GM21423 (cell line): ENCODE results near the gene ERBB4.

Experiments
- ATAC-seq: cut with Tn5 transposase; IDR thresholded peaks from one replicate; pipeline ENCODE4 v1.9.1; 2021; ENCODE audit warnings: mild to moderate bottlenecking, moderate library complexity; ENCODE audit not compliant: unreplicated experiment

ERBB4 gene

DNA sequence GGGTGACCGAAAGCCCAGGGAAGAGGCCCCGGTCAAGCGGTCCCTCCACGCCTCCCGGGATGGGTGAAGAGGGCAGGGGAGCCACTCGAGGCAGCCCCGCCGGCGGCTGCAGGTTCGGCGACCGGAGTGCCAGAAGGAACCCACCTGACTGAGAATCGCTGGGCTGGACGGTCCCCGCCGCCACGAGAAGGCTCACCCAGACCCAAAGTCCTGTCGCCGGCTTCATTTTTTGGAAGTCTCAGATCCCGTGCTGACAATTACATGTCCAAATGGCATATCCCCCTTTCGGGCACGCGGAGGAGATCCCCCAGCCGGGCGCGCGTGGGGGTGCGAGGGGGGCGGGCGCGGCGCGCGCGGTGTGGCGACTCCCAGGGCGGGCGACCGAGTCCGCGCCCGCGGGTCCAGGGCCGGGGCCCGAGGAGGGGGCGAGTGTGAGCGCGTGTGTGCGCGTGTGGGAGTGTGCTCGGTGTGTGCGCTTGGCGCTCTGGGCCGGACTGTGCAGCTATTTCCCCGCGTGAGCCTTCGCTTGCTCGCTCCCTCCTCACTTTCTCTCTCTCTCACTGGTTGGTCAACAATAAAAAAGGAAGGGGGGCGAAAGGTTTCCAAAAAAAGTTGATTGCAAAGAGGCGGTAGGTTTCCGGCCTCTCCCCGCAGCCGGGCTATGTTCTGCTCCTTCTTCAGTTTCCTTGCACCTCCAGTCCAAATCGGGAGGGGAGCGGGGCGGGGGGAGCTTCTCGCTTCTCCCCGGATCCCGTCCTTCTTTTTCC lies at the start of gene ERBB4:
TSS of gene ERBB4 (minus strand) at position 498 of the 767 bp plus-strand sequence. CDS start at position 226, 272 bp downstream.
- no peak for ATAC-seq

- no peak for ATAC-seq
These were observed 41.5 kb upstream of the ERBB4 start for GRCh38 chr2:212580117-212580516.

- ATAC-seq = no peak
These were observed 17.7 kb upstream of the ERBB4 start for GRCh38 chr2:212556296-212556695.

DNA sequence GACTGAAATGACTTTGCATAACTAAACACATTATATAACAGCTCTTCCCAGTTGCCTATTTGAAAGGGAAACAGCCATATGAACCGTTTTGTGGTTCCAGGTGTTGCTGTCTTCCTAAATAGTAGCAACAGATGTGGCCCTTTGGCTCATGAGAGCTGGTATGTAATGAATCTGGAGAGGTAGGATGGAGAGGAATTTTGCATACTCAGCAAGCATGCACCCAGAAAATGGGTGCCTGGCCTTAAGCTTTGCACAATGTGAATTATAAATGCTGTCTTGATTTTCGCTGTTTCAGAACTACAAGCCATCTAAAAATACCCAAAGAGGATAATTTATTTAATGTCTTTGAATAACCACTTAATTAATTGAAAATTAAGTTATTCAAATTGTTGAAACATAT lies 15.6 kb upstream of the ERBB4 start:
- ATAC-seq = no peak

DNA sequence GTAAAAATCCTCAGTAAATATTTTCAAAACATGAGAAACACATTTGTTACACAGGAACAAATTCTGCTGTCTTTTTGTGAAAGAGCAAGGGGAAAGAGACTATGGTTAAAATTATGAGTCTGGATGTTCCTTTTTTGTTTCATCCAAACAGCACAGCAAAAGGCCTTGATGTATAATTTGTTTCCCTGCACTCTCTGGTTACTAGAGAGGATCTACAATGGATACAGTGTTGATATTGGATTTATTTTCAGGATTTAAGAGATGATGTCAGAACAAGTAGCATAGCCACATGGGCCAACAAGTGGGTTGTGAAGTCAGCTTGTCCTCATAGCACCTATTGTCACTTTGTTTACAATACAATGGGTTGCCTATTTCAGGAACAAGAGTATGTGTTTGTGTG lies 11.3 kb upstream of the ERBB4 start:
- ATAC-seq = no peak

DNA sequence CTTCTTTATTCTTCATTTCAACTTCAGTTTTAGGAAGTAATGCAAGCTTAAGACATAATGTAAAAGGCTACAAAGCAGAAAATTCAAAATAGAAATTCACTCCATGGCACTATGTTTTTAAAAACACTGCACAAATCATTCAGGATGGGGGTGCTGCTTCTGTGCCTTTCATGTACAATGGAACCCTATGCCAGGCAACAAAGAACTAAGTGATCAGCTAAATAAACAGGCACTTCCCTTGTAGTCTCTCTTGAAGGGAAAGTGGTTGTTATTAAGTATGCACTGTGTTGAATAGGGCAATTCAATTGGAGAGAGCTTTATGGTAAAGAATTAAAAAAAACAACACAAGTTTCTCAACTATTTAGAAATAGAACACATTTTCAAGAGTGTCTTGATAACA lies 10.9 kb upstream of the ERBB4 start:
- no peak for ATAC-seq

GRCh38 chr2:212548455-212548819 lies 9.8 kb upstream of the ERBB4 start:
- peak; percentile 52 for ATAC-seq

- no peak for ATAC-seq
These were observed 9.3 kb upstream of the ERBB4 start for GRCh38 chr2:212547716-212548454.

DNA sequence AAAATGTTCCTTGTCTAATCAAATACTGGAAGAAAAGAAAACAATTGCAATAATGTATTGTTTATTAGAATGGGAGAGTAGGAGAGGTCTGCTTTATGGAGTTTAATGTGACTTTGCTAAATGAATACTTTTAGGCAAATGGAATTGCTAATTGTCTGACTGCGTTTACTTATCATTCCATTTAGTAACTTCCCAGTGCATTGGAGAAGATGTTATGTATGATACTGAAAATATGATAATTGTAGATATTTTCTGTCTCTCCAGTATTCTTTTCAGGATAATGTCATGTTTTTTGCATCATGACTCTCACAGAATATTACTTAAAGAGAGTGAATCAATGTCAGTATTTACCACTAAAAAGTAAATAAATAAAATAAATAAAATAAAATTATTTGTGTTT lies 8.1 kb upstream of the ERBB4 start:
- ATAC-seq = no peak

DNA sequence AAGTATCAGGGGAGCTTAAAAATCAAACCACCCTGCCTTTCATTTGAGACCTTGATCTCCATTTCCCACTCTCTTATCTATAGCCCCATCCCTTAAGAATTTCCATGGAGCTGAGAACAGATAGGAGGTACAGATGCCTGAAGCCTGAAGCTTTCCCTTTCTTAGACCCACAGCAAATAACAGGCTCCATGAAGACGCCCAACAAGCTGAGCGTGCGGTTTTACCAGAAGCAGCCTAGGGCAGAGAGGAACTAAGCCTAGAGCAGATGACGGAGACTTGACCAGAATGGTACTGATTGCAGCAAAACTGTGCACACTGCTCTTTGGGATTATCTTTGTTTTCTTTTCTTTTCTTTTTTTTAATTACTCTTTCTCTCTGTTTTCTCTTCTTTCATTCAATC lies 1.7 kb upstream of the ERBB4 start:
- no peak for ATAC-seq

GRCh38 chr2:212539072-212539880 lies 674 bp upstream of the ERBB4 start:
- no peak for ATAC-seq

GRCh38 chr2:212537726-212538304 lies 787 bp downstream of the ERBB4 start:
- ATAC-seq = no peak

- no peak for ATAC-seq
These were observed 1.5 kb downstream of the ERBB4 start for GRCh38 chr2:212536817-212537725.

- no peak for ATAC-seq
These were observed 2.4 kb downstream of the ERBB4 start for GRCh38 chr2:212535996-212536816.

DNA sequence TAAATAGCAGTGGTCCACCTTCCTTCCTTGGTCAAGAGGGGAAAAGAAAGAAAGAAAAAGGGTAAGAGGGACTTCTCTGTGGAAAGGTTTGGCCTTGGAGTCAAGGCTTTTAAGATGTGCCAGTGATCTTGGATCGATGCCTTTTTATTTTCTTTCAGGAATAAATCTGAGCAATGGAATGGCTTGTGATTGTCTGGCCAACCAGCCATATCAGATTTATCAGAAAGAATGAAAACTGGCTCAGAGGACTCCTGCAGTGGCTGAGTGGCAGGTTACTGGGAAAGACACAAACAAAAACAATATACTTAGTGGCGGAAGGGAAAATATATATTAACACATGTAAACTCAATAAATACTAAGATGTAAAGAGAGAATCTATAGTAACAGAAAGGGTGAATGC lies 4.3 kb downstream of the ERBB4 start:
- no peak for ATAC-seq

- ATAC-seq = no peak
These were observed 6.0 kb downstream of the ERBB4 start for GRCh38 chr2:212532585-212532984.

GRCh38 chr2:212532087-212532486 lies 6.5 kb downstream of the ERBB4 start:
- ATAC-seq = no peak

GRCh38 chr2:212531499-212531898 lies 7.1 kb downstream of the ERBB4 start:
- no peak for ATAC-seq

GRCh38 chr2:212530991-212531390 lies 7.6 kb downstream of the ERBB4 start:
- no peak for ATAC-seq
